GM12874 (cell line): Measurements from ENCODE around the gene GALNTL6.

ENCODE experiments used
- TF ChIP-seq, protein P1 (sequence below): IDR thresholded peaks from 2 replicates; pipeline ENCODE4 v1.5.1; 2011; ENCODE audit warnings: low read depth, mild to moderate bottlenecking, control low read depth, low read length, moderate library complexity; ENCODE audit not compliant: insufficient read depth

Gene GALNTL6

GRCh38 chr4:171985129-171985528, 171.9 kb downstream of the GALNTL6 start:
- TF ChIP-seq, protein P1, sequence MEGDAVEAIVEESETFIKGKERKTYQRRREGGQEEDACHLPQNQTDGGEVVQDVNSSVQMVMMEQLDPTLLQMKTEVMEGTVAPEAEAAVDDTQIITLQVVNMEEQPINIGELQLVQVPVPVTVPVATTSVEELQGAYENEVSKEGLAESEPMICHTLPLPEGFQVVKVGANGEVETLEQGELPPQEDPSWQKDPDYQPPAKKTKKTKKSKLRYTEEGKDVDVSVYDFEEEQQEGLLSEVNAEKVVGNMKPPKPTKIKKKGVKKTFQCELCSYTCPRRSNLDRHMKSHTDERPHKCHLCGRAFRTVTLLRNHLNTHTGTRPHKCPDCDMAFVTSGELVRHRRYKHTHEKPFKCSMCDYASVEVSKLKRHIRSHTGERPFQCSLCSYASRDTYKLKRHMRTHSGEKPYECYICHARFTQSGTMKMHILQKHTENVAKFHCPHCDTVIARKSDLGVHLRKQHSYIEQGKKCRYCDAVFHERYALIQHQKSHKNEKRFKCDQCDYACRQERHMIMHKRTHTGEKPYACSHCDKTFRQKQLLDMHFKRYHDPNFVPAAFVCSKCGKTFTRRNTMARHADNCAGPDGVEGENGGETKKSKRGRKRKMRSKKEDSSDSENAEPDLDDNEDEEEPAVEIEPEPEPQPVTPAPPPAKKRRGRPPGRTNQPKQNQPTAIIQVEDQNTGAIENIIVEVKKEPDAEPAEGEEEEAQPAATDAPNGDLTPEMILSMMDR, result no peak

DNA sequence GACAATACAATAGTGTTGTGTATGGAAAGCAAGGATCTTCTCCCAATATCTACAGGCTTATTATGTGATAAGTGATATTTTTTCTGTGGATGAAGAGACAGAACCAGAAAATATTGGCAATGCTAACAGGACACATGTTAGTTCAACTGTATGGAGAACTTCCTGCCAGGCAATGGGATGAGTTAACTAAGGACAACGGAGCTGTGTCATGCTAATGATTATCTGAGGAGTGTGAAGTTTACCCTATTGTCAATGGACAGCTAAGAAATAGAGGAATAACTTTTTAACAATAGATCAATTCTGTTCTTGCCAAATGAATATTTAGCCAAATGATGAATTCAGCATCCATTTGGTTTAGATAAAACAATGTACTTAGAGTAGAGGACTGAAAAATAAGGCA, 180.0 kb downstream of the GALNTL6 start:
- TF ChIP-seq, protein P1, result no peak

GRCh38 chr4:172007889-172008288, 194.7 kb downstream of the GALNTL6 start:
- TF ChIP-seq, protein P1, result no peak

GRCh38 chr4:172009446-172010230, 196.4 kb downstream of the GALNTL6 start:
- TF ChIP-seq, protein P1, result no peak

GRCh38 chr4:172011196-172011595, 198.0 kb downstream of the GALNTL6 start:
- TF ChIP-seq, protein P1, result no peak

DNA sequence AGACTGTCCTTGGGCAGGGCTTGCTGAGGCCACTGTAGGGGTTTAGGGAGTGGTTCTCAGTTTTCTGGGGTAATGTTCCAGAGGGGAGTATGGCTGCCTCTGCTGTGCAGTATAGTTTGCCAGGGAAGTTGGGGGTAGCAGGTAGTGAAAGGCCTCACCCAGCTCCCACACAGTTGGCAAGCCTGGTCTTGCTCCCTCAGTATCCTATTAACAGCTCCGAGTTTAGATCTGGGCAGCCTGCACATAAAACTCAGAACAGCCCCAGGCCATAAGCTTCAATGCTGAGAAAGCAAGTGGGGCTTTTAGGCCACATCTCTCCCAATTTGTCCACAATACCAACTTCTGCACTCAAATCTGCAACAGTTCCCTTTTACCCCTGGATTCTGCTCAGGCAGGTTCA, 205.2 kb downstream of the GALNTL6 start:
- TF ChIP-seq, protein P1, result no peak

DNA sequence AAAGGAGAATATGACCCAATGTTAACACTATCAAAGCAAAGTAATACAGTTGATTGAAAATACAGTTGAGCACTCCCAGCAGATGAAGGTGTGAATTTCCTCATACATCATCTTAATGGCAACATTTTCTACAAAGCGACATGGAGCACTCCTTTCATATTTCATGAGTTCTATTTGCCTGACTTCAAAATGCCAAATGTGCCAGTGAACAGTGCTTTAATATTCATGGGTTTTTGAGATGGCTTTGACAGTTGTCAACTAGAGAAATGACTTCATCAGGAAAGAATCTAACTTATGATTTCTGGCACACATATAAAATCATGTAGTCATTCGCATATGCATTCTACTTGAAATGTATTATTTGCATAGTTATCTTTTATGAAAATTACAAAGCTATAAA, 222.4 kb downstream of the GALNTL6 start:
- TF ChIP-seq, protein P1, result no peak
